Measurements from ENCODE around the gene RER1. TPM values are rescaled to one million over a fixed set of nuclear protein-coding genes. Genes with fewer than 3 reads are reported as not detected.

RER1 gene
- total and polyA plus RNA-seq, 8 donors = 89.6 to 167 (median 101) TPM

- ATAC-seq (no peak), DNase-seq (peak in 1 of 4 donors; percentile 76)
- no peak overlapping the region for H3K4me3 ChIP-seq
These were observed 47.4 kb upstream of the RER1 start for GRCh38 chr1:2344121-2344681.

DNA sequence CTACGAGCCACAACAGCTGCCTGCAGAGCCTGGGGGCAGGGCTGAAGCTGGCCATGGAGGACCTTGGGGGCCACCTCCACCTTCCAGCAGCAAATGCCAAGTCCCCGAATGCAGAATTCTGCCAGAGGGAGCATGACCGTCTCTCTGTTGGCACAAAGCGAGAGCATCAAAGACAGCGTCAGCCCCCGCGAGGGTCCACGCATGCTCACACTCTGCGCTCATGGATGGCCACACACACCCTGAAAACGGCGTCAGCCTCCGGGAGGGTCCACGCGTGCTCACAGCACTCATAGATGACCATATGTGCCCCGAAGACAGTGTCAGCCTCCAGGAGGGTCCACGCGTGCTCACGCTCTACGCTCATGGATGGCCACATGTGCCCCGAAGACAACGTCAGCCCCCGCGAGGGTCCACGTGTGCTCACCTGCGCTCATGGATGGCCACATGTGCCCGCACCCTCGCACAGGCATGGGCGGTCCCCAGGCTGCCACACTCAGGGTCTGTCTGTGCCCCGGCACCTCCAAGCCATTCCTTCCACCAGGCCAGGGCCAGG, 46.8 kb upstream of the RER1 start:
- Histone ChIP-seq H3K27me3 (no peaks in the 10 kb centered on the region), H3K4me3 (no peak overlapping the region), H3K36me3 (no peaks in the 10 kb centered on the region), H3K9me3 (no peaks in the 10 kb centered on the region), H3K4me1 (no peaks in the 10 kb centered on the region), H3K27ac (no peak overlapping the region)
- ATAC-seq (no peak), DNase-seq (peak in 2 of 4 donors; percentile 22 to 70)
- intact Hi-C loops (cut with DNase I) = no loop called here
- TF ChIP-seq, protein P1, sequence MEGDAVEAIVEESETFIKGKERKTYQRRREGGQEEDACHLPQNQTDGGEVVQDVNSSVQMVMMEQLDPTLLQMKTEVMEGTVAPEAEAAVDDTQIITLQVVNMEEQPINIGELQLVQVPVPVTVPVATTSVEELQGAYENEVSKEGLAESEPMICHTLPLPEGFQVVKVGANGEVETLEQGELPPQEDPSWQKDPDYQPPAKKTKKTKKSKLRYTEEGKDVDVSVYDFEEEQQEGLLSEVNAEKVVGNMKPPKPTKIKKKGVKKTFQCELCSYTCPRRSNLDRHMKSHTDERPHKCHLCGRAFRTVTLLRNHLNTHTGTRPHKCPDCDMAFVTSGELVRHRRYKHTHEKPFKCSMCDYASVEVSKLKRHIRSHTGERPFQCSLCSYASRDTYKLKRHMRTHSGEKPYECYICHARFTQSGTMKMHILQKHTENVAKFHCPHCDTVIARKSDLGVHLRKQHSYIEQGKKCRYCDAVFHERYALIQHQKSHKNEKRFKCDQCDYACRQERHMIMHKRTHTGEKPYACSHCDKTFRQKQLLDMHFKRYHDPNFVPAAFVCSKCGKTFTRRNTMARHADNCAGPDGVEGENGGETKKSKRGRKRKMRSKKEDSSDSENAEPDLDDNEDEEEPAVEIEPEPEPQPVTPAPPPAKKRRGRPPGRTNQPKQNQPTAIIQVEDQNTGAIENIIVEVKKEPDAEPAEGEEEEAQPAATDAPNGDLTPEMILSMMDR (IDR thresholded peaks at IDR 0.05) = no peak

More at GRCh38 chr1:2344121-2344681, 47.4 kb upstream of the RER1 start:
- intact Hi-C loops (cut with DNase I) = no loop called here
- Histone ChIP-seq H3K36me3 (no peaks in the 10 kb centered on the region), H3K9me3 (no peaks in the 10 kb centered on the region), H3K27me3 (no peaks in the 10 kb centered on the region), H3K27ac (no peak overlapping the region), H3K4me1 (no peaks in the 10 kb centered on the region)
- TF ChIP-seq, protein P1 (IDR thresholded peaks at IDR 0.05) = no peak

DNA sequence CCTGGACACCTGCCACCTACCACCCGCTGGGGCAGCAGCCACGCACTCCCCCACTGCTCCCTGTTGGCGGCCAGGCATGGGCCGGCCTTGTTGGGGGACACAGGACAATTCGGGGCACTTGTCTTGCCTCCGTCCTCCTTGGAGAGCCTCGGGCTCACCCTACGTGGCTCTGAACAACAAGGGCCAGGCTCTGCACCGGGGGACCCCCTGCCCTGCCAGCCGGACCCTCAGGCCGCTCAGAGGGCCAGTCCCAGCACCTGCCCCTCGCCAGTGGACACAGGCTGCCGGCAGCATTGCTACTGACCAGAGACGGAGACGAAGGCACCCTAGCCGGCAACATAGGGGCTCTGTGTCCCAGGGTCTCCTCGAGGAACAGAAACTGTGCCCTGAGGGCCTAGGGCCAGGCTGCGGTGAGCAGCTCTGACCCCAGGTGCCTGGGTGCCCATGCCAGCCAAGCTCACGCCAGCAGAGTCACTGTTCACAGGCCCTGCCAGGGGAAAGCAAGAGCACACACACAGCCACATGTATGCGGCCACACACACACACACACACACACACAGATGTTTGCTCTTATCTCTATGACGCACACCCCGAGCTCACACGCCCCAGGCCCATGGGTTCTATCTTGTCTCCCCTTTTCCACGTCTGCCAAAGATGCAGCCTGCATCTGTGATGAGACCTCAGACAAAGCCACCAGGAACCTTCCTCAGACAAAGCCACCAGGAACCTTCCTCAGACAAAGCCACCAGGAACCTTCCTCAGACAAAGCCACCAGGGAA, 46.2 kb upstream of the RER1 start:
- TF ChIP-seq, protein P1 (IDR thresholded peaks at IDR 0.05) = no peak
- no peak for ATAC-seq
- H3K9me3 ChIP-seq = no peaks in the 10 kb centered on the region
- no peaks in the 10 kb centered on the region for H3K4me1 ChIP-seq
- H3K4me3 ChIP-seq = no peak overlapping the region
- no peaks in the 10 kb centered on the region for H3K27me3 ChIP-seq
- intact Hi-C loops (cut with DNase I) = no loop called here
- H3K36me3 ChIP-seq = no peaks in the 10 kb centered on the region
- DNase-seq = peak in 2 of 4 donors; percentile 21 to 70
- H3K27ac ChIP-seq = no peak overlapping the region

- ATAC-seq = no peak
These were observed 44.8 kb upstream of the RER1 start for GRCh38 chr1:2346691-2347408.

More at GRCh38 chr1:2346691-2347408, 44.8 kb upstream of the RER1 start:
- Histone ChIP-seq H3K4me1 (no peaks in the 10 kb centered on the region), H3K4me3 (no peak overlapping the region), H3K27me3 (no peaks in the 10 kb centered on the region), H3K36me3 (no peaks in the 10 kb centered on the region), H3K27ac (no peak overlapping the region), H3K9me3 (no peaks in the 10 kb centered on the region)
- DNase-seq = peak in 2 of 4 donors; percentile 22 to 51
- TF ChIP-seq, protein P1 (IDR thresholded peaks at IDR 0.05) = no peak
- intact Hi-C loops (cut with DNase I) = no loop called here
